SJCRH30 (cell line): Measurements from ENCODE around the gene EPS15. TPM values are rescaled to one million over a fixed set of nuclear protein-coding genes. Genes with fewer than 3 reads are reported as not detected.
"Not testable (repeated sequence)": the region's sequence is repeated elsewhere in the genome, so short reads cannot be mapped to it uniquely, and the experiment has no call there.

Source experiments
- DNase-seq, 2 experiments: peaks; one replicate each; pipeline ENCODE4 v3.0.0-alpha.2; 2015 to 2020
- H3K27ac ChIP-seq: fragments of 250-450 bp; sonication (Bioruptor Pico); 2 replicates; pipeline ENCODE4 v1.5.1; 2020; ENCODE audit warnings: mild to moderate bottlenecking, moderate library complexity
- H3K27me3 ChIP-seq: fragments of 250-450 bp; sonication (Bioruptor Pico); 2 replicates; pipeline ENCODE4 v1.5.1; 2020; ENCODE audit warnings: mild to moderate bottlenecking, moderate library complexity
- H3K36me3 ChIP-seq: fragments of 250-450 bp; sonication (Bioruptor Pico); 2 replicates; pipeline ENCODE4 v1.5.1; 2020; ENCODE audit warnings: mild to moderate bottlenecking, moderate library complexity
- H3K4me1 ChIP-seq: fragments of 250-450 bp; sonication (Bioruptor Pico); 2 replicates; pipeline ENCODE4 v1.5.1; 2020; ENCODE audit warnings: mild to moderate bottlenecking, moderate library complexity
- H3K4me3 ChIP-seq: fragments of 250-450 bp; sonication (Bioruptor Pico); 2 replicates; pipeline ENCODE4 v1.5.1; 2020; ENCODE audit warnings: mild to moderate bottlenecking, moderate library complexity
- H3K9me3 ChIP-seq: fragments of 250-450 bp; sonication (Bioruptor Pico); replicated peaks from 2 replicates; pipeline ENCODE4 v1.5.1; 2020; ENCODE audit warnings: mild to moderate bottlenecking, moderate library complexity
- total RNA-seq: library from RNA; depleted of rRNA; stranded (reverse); fragments of >200 nt; shearing (Covaris generic); gene quantifications from 2 replicates; pipeline ENCODE4 v1.2.3, GENCODE V29; 2014

EPS15 gene
- total RNA-seq, 1 experiment from 2014 or later: 34.7 TPM

- Histone ChIP-seq H3K9me3 (peaks cover 4% of the 10 kb centered on the region), H3K27me3 (no peaks in the 10 kb centered on the region), H3K4me3 (no peak overlapping the region), H3K4me1 (no peaks in the 10 kb centered on the region), H3K36me3 (peaks cover 2% of the 10 kb centered on the region), H3K27ac (no peak overlapping the region)
- DNase-seq: no peak
These were observed 31.4 kb downstream of the EPS15 start for GRCh38 chr1:51487628-51488027.

GRCh38 chr1:51484591-51484990 is 34.5 kb downstream of the EPS15 start:
- no peak for DNase-seq
- peaks cover 6% of the 10 kb centered on the region for H3K36me3 ChIP-seq
- H3K27ac ChIP-seq: no peak overlapping the region
- no peaks in the 10 kb centered on the region for H3K4me1 ChIP-seq
- no peak overlapping the region for H3K4me3 ChIP-seq
- H3K9me3 ChIP-seq: peaks cover 12% of the 10 kb centered on the region
- H3K27me3 ChIP-seq: no peaks in the 10 kb centered on the region

GRCh38 chr1:51482881-51483280 is 36.2 kb downstream of the EPS15 start:
- Histone ChIP-seq H3K9me3 (peaks cover 12% of the 10 kb centered on the region), H3K36me3 (peaks cover 10% of the 10 kb centered on the region), H3K27ac (no peak overlapping the region), H3K4me1 (no peaks in the 10 kb centered on the region), H3K4me3 (no peak overlapping the region), H3K27me3 (no peaks in the 10 kb centered on the region)
- no peak for DNase-seq

GRCh38 chr1:51474832-51475620 is 44.0 kb downstream of the EPS15 start:
- H3K4me3 ChIP-seq, H3K4me1 ChIP-seq, H3K9me3 ChIP-seq, DNase-seq, H3K27ac ChIP-seq, H3K27me3 ChIP-seq: not testable (repeated sequence)
- peaks cover 12% of the 10 kb centered on the region for H3K36me3 ChIP-seq

- Histone ChIP-seq H3K9me3 (no peaks in the 10 kb centered on the region), H3K36me3 (peaks cover 9% of the 10 kb centered on the region), H3K4me1 (no peaks in the 10 kb centered on the region), H3K27me3 (no peaks in the 10 kb centered on the region), H3K27ac (no peak overlapping the region), H3K4me3 (no peak overlapping the region)
- no peak for DNase-seq
These were observed 45.5 kb downstream of the EPS15 start for GRCh38 chr1:51473331-51474115.

- Histone ChIP-seq H3K4me3 (no peak overlapping the region), H3K27ac (no peak overlapping the region), H3K36me3 (peaks cover 9% of the 10 kb centered on the region), H3K4me1 (no peaks in the 10 kb centered on the region), H3K27me3 (no peaks in the 10 kb centered on the region), H3K9me3 (no peaks in the 10 kb centered on the region)
- no peak for DNase-seq
These were observed 46.7 kb downstream of the EPS15 start for GRCh38 chr1:51472359-51472758.

GRCh38 chr1:51469518-51469917 is 49.5 kb downstream of the EPS15 start:
- Histone ChIP-seq H3K4me1 (no peaks in the 10 kb centered on the region), H3K27ac (no peak overlapping the region), H3K27me3 (no peaks in the 10 kb centered on the region), H3K36me3 (peaks cover 20% of the 10 kb centered on the region), H3K4me3 (no peak overlapping the region), H3K9me3 (no peaks in the 10 kb centered on the region)
- no peak for DNase-seq

GRCh38 chr1:51464828-51465227 is 54.2 kb downstream of the EPS15 start:
- H3K9me3 ChIP-seq: no peaks in the 10 kb centered on the region
- H3K27ac ChIP-seq: no peak overlapping the region
- no peak overlapping the region for H3K4me3 ChIP-seq
- no peaks in the 10 kb centered on the region for H3K4me1 ChIP-seq
- H3K36me3 ChIP-seq: peaks cover 30% of the 10 kb centered on the region
- no peaks in the 10 kb centered on the region for H3K27me3 ChIP-seq
- no peak for DNase-seq

- no peaks in the 10 kb centered on the region for H3K4me1 ChIP-seq
- no peaks in the 10 kb centered on the region for H3K9me3 ChIP-seq
- peaks cover 36% of the 10 kb centered on the region for H3K36me3 ChIP-seq
- H3K4me3 ChIP-seq: no peak overlapping the region
- H3K27ac ChIP-seq: no peak overlapping the region
- no peaks in the 10 kb centered on the region for H3K27me3 ChIP-seq
- DNase-seq: no peak
These were observed 55.5 kb downstream of the EPS15 start for GRCh38 chr1:51463561-51463960.

- H3K36me3 ChIP-seq: peaks cover 40% of the 10 kb centered on the region
- H3K27ac ChIP-seq, H3K9me3 ChIP-seq, H3K27me3 ChIP-seq, H3K4me3 ChIP-seq, H3K4me1 ChIP-seq, DNase-seq: not testable (repeated sequence)
These were observed 56.8 kb downstream of the EPS15 start for GRCh38 chr1:51462289-51462688.

- no peak for DNase-seq
- peaks cover 11% of the 10 kb centered on the region; the same call in 1 of the 2 replicates for H3K36me3 ChIP-seq
- H3K9me3 ChIP-seq: no peaks in the 10 kb centered on the region
- no peak overlapping the region for H3K4me3 ChIP-seq
- no peak overlapping the region for H3K27ac ChIP-seq
- H3K27me3 ChIP-seq: no peaks in the 10 kb centered on the region
- no peaks in the 10 kb centered on the region for H3K4me1 ChIP-seq
These were observed 64.5 kb downstream of the EPS15 start for GRCh38 chr1:51454554-51454953.

- no peaks in the 10 kb centered on the region for H3K4me1 ChIP-seq
- no peak overlapping the region for H3K4me3 ChIP-seq
- H3K27me3 ChIP-seq: no peaks in the 10 kb centered on the region
- DNase-seq: no peak
- H3K9me3 ChIP-seq: no peaks in the 10 kb centered on the region
- peaks cover 7% of the 10 kb centered on the region; the same call in 1 of the 2 replicates for H3K36me3 ChIP-seq
- no peak overlapping the region for H3K27ac ChIP-seq
These were observed 66.1 kb downstream of the EPS15 start for GRCh38 chr1:51453010-51453409.

- not testable (repeated sequence) for H3K4me3 ChIP-seq, H3K9me3 ChIP-seq, DNase-seq, H3K27me3 ChIP-seq, H3K27ac ChIP-seq, H3K4me1 ChIP-seq, H3K36me3 ChIP-seq
These were observed 70.1 kb downstream of the EPS15 start for GRCh38 chr1:51448844-51449454.

GRCh38 chr1:51445351-51446090 is 73.5 kb downstream of the EPS15 start:
- Histone ChIP-seq H3K27me3 (no peaks in the 10 kb centered on the region), H3K36me3 (no peaks in the 10 kb centered on the region; the same call in none of the 2 replicates), H3K27ac (no peak overlapping the region), H3K9me3 (no peaks in the 10 kb centered on the region), H3K4me3 (no peak overlapping the region), H3K4me1 (no peaks in the 10 kb centered on the region)
- no peak for DNase-seq
